CD4-positive, alpha-beta T cell treated with Interleukin-17A for 1 hour (primary cell): ENCODE data around the gene PTGIS.
"Not testable (repeated sequence)": the region's sequence is repeated elsewhere in the genome, so short reads cannot be mapped to it uniquely, and the experiment has no call there.

Source experiments
- DNase-seq: peaks from one replicate; pipeline ENCODE4 v3.0.0-alpha.2; 2020

PTGIS gene

GRCh38 chr20:49567421-49568277 lies at the start of gene PTGIS:
TSS of gene PTGIS (minus strand) at chr20:49568137. CDS start at chr20:49568116, 21 bp downstream.
- DNase-seq = no peak

- DNase-seq = not testable (repeated sequence)
Observed at GRCh38 chr20:49617394-49617793, 49.5 kb upstream of the PTGIS start.

GRCh38 chr20:49616154-49617007 lies 48.4 kb upstream of the PTGIS start:
- no peak for DNase-seq

GRCh38 chr20:49615401-49616153 lies 47.6 kb upstream of the PTGIS start:
- DNase-seq = no peak

- not testable (repeated sequence) for DNase-seq
Observed at GRCh38 chr20:49615051-49615400, 47.1 kb upstream of the PTGIS start.

- no peak for DNase-seq
Observed at GRCh38 chr20:49614338-49615050, 46.6 kb upstream of the PTGIS start.

GRCh38 chr20:49612127-49612738 lies 44.3 kb upstream of the PTGIS start:
- no peak for DNase-seq

GRCh38 chr20:49611539-49612126 lies 43.7 kb upstream of the PTGIS start:
- not testable (repeated sequence) for DNase-seq

- peak; percentile 81 for DNase-seq
Observed at GRCh38 chr20:49610691-49611538, 43.0 kb upstream of the PTGIS start.

GRCh38 chr20:49608752-49609670 lies 41.1 kb upstream of the PTGIS start:
- DNase-seq = peak; percentile 75

GRCh38 chr20:49607568-49607967 lies 39.6 kb upstream of the PTGIS start:
- DNase-seq = no peak

GRCh38 chr20:49603209-49603627 lies 35.3 kb upstream of the PTGIS start:
- no peak for DNase-seq

GRCh38 chr20:49602345-49603208 lies 34.6 kb upstream of the PTGIS start:
- no peak for DNase-seq

GRCh38 chr20:49601153-49601924 lies 33.4 kb upstream of the PTGIS start:
- DNase-seq = no peak

GRCh38 chr20:49599746-49600113 lies 31.8 kb upstream of the PTGIS start:
- DNase-seq = no peak

GRCh38 chr20:49597825-49598395 lies 30.0 kb upstream of the PTGIS start:
- no peak for DNase-seq
